Neural cell (in vitro differentiated cells): ENCODE measurements around the gene IPO13. TPM values are rescaled to one million over a fixed set of nuclear protein-coding genes. Genes with fewer than 3 reads are reported as not detected.

Experiments used
- H2AFZ ChIP-seq: fragments of 200-600, 300-800 bp; sonication (generic), shearing (Covaris generic); 2 replicates; pipeline ENCODE4 v1.6.0; 2014; ENCODE audit warnings: low read depth, mild to moderate bottlenecking, antibody characterized with exemption, low read length, moderate library complexity
- H3F3A ChIP-seq: fragments of 200-600 bp; shearing (Covaris generic); 2 replicates; pipeline ENCODE4 v1.6.1; 2016; ENCODE audit warnings: mild to moderate bottlenecking, moderate library complexity, mixed read lengths, antibody characterized with exemption, low read length; ENCODE audit not compliant: insufficient read depth, poor library complexity, severe bottlenecking
- H3K27ac ChIP-seq: fragments of 200-600, 300-800 bp; sonication (generic), shearing (Covaris generic); 2 replicates; pipeline ENCODE4 v1.5.1; 2014; ENCODE audit warnings: mild to moderate bottlenecking, low read length, moderate library complexity
- H3K27me3 ChIP-seq: fragments of 300-800, 200-600 bp; sonication (generic), shearing (Covaris generic); 2 replicates; pipeline ENCODE4 v1.6.0; 2014; ENCODE audit warnings: mild to moderate bottlenecking, low read depth, low read length, moderate library complexity; ENCODE audit not compliant: insufficient read depth
- H3K36me3 ChIP-seq: fragments of 300-800, 200-600 bp; sonication (generic), shearing (Covaris generic); 2 replicates; pipeline ENCODE4 v1.5.1; 2014; ENCODE audit warnings: mild to moderate bottlenecking, antibody characterized with exemption, low read length, moderate library complexity; ENCODE audit not compliant: insufficient read depth
- H3K4me2 ChIP-seq: fragments of 300-800, 200-600 bp; sonication (generic), shearing (Covaris generic); 2 replicates; pipeline ENCODE4 v1.6.0; 2014; ENCODE audit warnings: mild to moderate bottlenecking, low read length
- H3K4me3 ChIP-seq: fragments of 300-800, 200-600 bp; sonication (generic), shearing (Covaris generic); 2 replicates; pipeline ENCODE4 v1.5.1; 2014; ENCODE audit warnings: mild to moderate bottlenecking, low read length, moderate library complexity
- H3K79me2 ChIP-seq: fragments of 200-600 bp; shearing (Covaris generic); replicated peaks from 2 replicates; pipeline ENCODE4 v1.6.0; 2014; ENCODE audit warnings: mild to moderate bottlenecking, low read length, moderate library complexity; ENCODE audit not compliant: insufficient read depth
- H3K9ac ChIP-seq: fragments of 300-800, 200-600 bp; sonication (generic), shearing (Covaris generic); 2 replicates; pipeline ENCODE4 v1.6.1; 2016; ENCODE audit warnings: mild to moderate bottlenecking, low read length, mixed read lengths
- H3K9me2 ChIP-seq: fragments of 200-600 bp; shearing (Covaris generic); 2 replicates; pipeline ENCODE4 v1.6.1; 2016; ENCODE audit warnings: mild to moderate bottlenecking, low read length, mixed read lengths; ENCODE audit not compliant: insufficient read depth
- H3K9me3 ChIP-seq: fragments of 200-600, 300-800 bp; sonication (generic), shearing (Covaris generic); 2 replicates; pipeline ENCODE4 v1.6.1; 2016; ENCODE audit warnings: mild to moderate bottlenecking, mixed run types, low read length, moderate library complexity, mixed read lengths
- H4K20me1 ChIP-seq: fragments of 200-600 bp; shearing (Covaris generic); 2 replicates; pipeline ENCODE4 v1.6.1; 2016; ENCODE audit warnings: mild to moderate bottlenecking, mixed run types; ENCODE audit not compliant: insufficient read depth
- EP300 ChIP-seq: fragments of 450-650 bp; conservative IDR thresholded peaks from 2 replicates; pipeline ENCODE4 v1.6.1; 2014; ENCODE audit warnings: antibody characterized with exemption, mild to moderate bottlenecking, moderate library complexity; ENCODE audit not compliant: poor library complexity, severe bottlenecking
- EZH2 ChIP-seq: fragments of 200-600, 300-800 bp; shearing (Covaris generic), sonication (generic); IDR thresholded peaks from 2 replicates; pipeline ENCODE4 v1.6.1; 2014; ENCODE audit warnings: antibody characterized with exemption, low read length, borderline replicate concordance, mild to moderate bottlenecking; ENCODE audit not compliant: insufficient read depth, poor library complexity, severe bottlenecking
- MXI1 ChIP-seq: fragments of 450-650 bp; conservative IDR thresholded peaks from 2 replicates; pipeline ENCODE4 v1.6.1; 2014; ENCODE audit warnings: antibody characterized with exemption, mild to moderate bottlenecking; ENCODE audit not compliant: poor library complexity, severe bottlenecking
- POLR2AphosphoS5 ChIP-seq: IDR thresholded peaks from 2 replicates; pipeline ENCODE4 v1.6.1; 2012
- RAD21 ChIP-seq: fragments of 450-650 bp; conservative IDR thresholded peaks from 2 replicates; pipeline ENCODE4 v1.6.1; 2014; ENCODE audit warnings: antibody characterized with exemption, mild to moderate bottlenecking, moderate library complexity
- SMC3 ChIP-seq: fragments of 450-650 bp; conservative IDR thresholded peaks from 2 replicates; pipeline ENCODE4 v1.6.1; 2014; ENCODE audit warnings: antibody characterized with exemption, mild to moderate bottlenecking, moderate library complexity; ENCODE audit not compliant: poor library complexity
- TAF1 ChIP-seq: IDR thresholded peaks from 2 replicates; pipeline ENCODE4 v1.6.1; 2012; ENCODE audit warnings: low read depth
- polyA plus RNA-seq: library from polyadenylated mRNA; depleted of rRNA; stranded (reverse); fragments of >200 nt; gene quantifications from 2 replicates; pipeline ENCODE4 v1.2.3, GENCODE V29; 2014
- TF ChIP-seq, protein P1 (sequence below): IDR thresholded peaks from 2 replicates; pipeline ENCODE4 v1.6.1; 2012; ENCODE audit warnings: borderline replicate concordance
- TF ChIP-seq, protein P2 (sequence below): fragments of 450-650 bp; IDR thresholded peaks from 2 replicates; pipeline ENCODE4 v1.5.1; 2014; ENCODE audit warnings: antibody characterized with exemption, mild to moderate bottlenecking, moderate library complexity; ENCODE audit not compliant: poor library complexity, severe bottlenecking

Gene IPO13
- polyA plus RNA-seq, 1 donor from 2014 or later = 29.8 TPM

DNA sequence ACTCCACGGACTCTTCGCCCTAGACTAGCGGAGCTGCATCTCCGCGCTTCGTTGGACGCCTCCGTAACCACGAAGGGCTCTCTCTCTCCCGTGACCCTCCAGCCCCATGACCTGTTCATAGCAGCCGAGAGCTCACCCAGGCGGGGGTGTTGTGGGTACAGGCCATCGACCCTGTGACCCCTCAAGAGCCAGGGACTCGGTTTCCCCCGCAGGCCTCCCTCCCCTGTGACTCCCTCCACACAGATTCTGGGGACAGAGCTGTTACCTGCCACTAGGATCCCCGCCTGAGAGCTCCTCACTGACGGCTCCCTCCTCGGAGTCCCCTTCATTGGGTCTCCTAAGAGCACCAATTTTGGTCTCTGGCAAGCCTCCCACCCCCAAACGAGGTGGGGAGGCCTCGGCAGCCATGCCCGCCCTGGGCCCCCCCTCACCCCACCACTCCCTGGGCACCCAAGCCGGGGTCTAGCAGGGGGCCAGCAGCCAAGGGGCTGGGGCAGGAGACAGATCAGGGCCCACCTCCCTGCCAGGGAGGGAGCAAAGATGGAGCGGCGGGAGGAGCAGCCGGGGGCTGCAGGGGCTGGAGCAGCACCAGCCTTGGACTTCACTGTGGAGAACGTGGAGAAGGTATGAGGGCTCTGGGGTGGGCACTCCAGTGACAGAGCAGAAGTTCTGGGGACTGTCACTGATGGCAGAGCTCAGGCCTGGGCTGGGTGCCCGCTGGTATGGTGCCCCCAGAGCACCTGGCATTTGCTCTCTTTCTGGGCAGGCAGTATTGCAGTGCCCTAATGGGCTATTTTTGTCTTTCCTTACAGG, 517 bp downstream of the IPO13 start:
- Histone ChIP-seq H3K4me3 (peak overlapping the region; percentile 78), H3F3A (no peaks in the 10 kb centered on the region), H3K27ac (peak overlapping the region; percentile 74), H3K79me2 (peaks cover 37% of the 10 kb centered on the region), H3K36me3 (no peaks in the 10 kb centered on the region), H4K20me1 (no peaks in the 10 kb centered on the region), H3K4me2 (peak overlapping the region; percentile 97), H3K27me3 (no peaks in the 10 kb centered on the region), H2AFZ (peak overlapping the region; percentile 81), H3K9me3 (no peaks in the 10 kb centered on the region), H3K9ac (peak overlapping the region; percentile 89), H3K9me2 (no peaks in the 10 kb centered on the region)
- TF ChIP-seq, protein P1, sequence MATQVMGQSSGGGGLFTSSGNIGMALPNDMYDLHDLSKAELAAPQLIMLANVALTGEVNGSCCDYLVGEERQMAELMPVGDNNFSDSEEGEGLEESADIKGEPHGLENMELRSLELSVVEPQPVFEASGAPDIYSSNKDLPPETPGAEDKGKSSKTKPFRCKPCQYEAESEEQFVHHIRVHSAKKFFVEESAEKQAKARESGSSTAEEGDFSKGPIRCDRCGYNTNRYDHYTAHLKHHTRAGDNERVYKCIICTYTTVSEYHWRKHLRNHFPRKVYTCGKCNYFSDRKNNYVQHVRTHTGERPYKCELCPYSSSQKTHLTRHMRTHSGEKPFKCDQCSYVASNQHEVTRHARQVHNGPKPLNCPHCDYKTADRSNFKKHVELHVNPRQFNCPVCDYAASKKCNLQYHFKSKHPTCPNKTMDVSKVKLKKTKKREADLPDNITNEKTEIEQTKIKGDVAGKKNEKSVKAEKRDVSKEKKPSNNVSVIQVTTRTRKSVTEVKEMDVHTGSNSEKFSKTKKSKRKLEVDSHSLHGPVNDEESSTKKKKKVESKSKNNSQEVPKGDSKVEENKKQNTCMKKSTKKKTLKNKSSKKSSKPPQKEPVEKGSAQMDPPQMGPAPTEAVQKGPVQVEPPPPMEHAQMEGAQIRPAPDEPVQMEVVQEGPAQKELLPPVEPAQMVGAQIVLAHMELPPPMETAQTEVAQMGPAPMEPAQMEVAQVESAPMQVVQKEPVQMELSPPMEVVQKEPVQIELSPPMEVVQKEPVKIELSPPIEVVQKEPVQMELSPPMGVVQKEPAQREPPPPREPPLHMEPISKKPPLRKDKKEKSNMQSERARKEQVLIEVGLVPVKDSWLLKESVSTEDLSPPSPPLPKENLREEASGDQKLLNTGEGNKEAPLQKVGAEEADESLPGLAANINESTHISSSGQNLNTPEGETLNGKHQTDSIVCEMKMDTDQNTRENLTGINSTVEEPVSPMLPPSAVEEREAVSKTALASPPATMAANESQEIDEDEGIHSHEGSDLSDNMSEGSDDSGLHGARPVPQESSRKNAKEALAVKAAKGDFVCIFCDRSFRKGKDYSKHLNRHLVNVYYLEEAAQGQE = peak; percentile 10
- no peak for TF ChIP-seq SMC3

DNA sequence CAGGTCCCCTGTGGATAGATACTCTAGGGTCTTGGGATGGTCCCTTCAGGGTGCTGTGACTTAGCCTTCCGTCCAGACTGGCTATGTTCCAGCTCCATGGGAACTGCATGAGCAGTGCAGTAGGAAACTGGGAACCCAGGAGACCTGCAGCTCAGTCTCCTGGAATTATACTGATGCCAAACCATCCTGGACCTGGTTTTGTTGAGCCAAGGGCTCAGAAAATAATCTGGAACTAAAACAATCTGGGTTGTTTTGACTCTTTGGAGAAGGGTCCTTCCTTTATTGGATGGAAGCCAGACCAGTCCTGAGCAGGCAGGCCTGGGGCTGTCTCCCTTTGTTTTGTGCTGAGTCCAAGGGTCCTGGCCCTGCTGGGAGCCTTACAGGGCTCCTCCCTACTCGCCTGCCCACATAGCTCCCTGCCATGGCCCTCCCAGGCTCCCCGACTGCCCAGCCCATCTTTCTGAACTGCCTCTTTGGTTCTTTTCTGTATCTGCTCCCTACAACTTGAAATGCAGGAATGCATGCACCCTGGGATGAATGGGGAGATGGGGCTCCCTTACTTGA, 1.2 kb downstream of the IPO13 start:
- Histone ChIP-seq H3K4me2 (peak overlapping the region; percentile 97), H3K36me3 (no peaks in the 10 kb centered on the region), H3K9me2 (no peaks in the 10 kb centered on the region), H3K9me3 (no peaks in the 10 kb centered on the region), H3K4me3 (peak overlapping the region; percentile 78), H2AFZ (no peak overlapping the region), H3K9ac (peak overlapping the region; percentile 89), H3K27me3 (no peaks in the 10 kb centered on the region), H4K20me1 (no peaks in the 10 kb centered on the region), H3K79me2 (peaks cover 37% of the 10 kb centered on the region), H3F3A (no peaks in the 10 kb centered on the region), H3K27ac (no peak overlapping the region)
- TF ChIP-seq RAD21 = no peak
- no peak for TF ChIP-seq SMC3
- TF ChIP-seq, protein P1 = no peak
- no peak for TF ChIP-seq TAF1
- no peak for TF ChIP-seq MXI1
- TF ChIP-seq, protein P2, sequence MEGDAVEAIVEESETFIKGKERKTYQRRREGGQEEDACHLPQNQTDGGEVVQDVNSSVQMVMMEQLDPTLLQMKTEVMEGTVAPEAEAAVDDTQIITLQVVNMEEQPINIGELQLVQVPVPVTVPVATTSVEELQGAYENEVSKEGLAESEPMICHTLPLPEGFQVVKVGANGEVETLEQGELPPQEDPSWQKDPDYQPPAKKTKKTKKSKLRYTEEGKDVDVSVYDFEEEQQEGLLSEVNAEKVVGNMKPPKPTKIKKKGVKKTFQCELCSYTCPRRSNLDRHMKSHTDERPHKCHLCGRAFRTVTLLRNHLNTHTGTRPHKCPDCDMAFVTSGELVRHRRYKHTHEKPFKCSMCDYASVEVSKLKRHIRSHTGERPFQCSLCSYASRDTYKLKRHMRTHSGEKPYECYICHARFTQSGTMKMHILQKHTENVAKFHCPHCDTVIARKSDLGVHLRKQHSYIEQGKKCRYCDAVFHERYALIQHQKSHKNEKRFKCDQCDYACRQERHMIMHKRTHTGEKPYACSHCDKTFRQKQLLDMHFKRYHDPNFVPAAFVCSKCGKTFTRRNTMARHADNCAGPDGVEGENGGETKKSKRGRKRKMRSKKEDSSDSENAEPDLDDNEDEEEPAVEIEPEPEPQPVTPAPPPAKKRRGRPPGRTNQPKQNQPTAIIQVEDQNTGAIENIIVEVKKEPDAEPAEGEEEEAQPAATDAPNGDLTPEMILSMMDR = no peak
- TF ChIP-seq EZH2 = no peak
- no peak for TF ChIP-seq POLR2AphosphoS5
- no peak for TF ChIP-seq EP300
